Right kidney (tissue), 1 donor: ENCODE results near the gene CPSF3.
A peak's percentile ranks its signal among the peaks of the same experiment; 100 is the strongest.
"Not testable (repeated sequence)": the region's sequence is repeated elsewhere in the genome, so short reads cannot be mapped to it uniquely, and the experiment has no call there.

Experiments
- DNase-seq: peaks from one replicate; pipeline ENCODE4 v3.0.0-alpha.2; 2016

CPSF3 gene

DNA sequence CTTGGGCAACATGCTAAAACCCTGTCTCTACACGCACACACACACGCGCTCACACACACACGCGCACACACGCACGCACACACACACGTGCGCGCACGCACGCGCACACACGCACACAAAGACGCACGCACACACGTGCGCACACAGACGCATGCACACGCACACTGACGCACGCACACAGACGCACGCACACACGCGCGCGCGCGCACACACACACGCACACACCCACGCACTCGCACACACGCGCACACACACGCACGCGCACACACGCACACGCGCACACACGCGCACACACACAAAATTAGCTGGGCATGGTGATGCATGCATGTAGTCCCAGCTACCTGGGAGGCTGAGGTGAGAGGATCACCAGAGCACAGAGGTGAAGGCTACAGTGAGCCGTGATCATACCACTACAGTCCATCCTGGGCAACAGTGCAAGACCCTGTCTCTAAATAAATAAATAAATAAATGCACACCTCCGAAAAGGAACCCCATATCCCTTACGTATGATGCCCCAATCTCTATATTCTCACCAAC is 42.8 kb downstream of the CPSF3 start:
- no peak for DNase-seq

- no peak for DNase-seq
Measured at GRCh38 chr2:9467687-9468086, 44.2 kb downstream of the CPSF3 start.

DNA sequence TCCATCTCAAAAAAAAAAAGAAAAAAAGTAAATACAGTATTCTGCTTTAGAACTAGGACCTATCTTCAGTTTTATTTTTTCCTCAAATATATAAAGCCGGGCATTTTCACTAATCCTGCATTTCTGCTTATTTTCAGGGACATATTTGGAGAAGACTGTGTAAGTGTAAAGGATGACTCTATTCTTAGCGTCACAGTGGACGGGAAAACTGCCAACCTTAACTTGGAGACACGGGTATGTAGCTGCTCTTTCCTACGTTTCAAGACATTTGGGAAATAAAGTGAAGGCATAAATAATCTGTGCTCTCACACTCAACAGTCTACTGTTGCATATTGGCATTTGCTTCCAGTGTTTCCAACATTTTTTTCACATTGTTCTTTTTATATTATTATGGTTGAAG is 47.8 kb downstream of the CPSF3 start:
- no peak for DNase-seq

DNA sequence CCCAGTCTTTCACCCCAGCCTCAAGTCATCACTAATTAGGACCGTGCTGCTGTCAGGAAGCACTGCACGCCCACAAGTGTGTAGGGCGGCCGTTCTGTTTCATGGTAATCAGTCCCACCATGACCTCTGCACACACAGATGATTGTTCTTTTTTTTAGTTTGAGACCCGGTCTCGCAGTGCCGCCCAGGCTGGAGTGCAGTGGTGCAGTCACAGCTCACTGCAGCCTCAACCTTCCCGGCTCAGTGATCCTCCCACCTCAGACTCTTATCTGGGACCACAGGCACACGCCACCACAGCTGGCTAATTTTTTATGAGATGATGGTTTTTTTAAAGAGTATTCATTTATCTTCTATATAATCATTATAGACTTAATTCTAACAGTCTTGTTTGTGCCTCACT is 49.1 kb downstream of the CPSF3 start:
- no peak for DNase-seq

DNA sequence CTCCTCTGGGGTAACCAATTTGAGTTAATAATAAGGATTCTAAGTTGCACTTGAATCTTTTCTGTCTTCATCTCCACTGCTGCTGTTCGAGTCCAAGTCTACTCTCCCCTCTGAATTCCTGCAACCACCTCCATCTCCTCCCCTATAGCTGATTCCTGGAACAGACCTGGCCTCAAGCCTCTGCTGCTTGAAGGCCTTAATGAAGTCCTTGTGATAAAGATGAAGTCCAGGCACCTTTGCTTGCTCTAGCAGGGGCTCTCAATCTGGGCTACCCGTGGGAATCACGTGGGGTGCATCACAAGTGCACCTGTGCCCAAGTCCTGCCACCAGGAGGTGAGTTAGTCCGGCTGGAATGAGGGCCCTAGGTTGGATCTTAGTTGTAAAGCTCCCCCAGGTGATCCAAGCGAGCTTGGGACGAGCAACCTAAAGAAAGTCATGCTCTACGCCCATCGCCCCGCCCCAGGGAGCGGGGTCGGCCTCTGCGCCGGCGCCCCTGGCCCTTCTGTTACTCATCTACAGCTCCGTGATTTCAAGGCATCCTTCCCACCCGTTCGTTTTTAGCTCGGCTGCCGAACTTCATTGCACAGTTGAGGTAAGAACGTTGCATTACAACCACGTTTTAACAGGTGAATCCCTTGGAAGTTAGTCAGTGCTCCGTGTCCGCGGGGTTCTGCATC is 50.0 kb downstream of the CPSF3 start:
- DNase-seq, result peak; percentile 72

DNA sequence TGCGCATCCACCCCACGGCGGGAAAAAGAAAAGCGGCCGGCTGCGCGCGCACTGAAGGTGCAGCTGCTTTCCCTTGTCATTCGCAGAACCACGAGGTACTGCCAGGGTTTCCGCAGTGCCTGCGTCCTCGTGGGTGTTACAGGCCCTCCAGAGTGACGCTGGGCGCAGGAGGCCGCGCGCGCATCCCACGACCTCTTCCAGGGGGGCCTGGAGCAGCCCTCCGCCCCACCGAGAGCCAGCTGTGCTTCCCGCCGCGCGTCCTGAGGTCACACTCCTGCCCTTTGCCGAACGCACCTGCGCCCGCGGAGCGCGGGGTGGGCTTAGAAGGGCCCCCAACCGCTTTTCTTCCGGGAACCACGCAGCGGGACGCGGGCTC is 50.5 kb downstream of the CPSF3 start:
- DNase-seq, result peak; percentile 72

DNA sequence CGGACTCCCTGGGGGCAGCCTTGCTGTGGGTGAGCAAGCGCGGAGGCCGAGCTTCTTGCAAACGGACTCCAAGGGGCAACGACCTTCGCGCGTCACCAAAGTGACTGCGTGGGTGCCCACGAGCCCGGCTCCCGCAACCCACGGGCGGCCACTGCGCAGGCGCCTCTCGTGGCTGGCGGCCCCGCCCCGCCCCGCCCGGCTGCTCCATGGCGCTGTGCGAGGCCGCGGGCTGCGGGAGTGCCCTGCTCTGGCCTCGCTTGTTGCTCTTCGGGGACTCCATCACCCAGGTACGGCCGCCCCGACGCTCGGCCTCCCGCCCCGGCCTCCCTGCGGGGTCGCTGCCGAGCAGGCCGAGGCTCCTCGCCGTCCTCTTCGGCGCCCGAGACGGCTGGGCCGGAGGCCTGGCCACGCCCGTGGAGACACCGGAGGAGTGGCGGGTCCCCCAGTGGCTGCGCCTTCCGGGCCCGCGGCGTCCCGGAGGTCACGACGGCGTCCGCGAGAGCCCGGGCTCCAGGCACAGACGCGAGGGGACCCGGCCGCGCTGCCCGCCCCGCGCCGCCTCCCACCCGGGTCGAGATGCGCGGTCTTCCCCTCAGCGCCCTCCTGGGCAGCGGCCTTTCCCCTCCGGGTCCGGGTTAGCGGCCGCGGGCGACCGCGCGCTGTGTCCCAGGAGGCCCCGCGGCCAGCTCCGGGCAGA is 51.1 kb downstream of the CPSF3 start, which contains the start of gene IAH1:
Gene IAH1 (plus strand): TSS at position 191 of the 697 bp plus-strand sequence. CDS start 16 bp downstream, at position 207.
- DNase-seq, result peak; percentile 94

DNA sequence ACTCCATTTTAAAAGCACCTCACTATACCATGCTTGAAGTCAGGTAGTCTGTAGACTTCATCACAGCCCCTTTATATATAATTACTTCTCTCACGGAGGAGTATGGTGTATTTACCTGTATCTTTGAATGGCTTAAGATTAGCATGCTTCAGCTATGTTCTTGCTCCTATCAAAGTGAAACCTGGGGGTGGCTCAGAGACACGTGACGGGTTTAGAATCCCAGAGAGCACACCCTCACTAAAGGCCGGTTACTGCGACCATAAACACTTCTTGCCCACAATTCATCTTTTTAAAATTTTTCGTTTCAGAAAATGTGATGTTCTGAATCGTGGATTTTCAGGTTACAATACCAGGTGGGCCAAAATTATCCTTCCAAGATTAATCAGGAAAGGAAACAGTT is 54.5 kb downstream of the CPSF3 start:
- no peak for DNase-seq

DNA sequence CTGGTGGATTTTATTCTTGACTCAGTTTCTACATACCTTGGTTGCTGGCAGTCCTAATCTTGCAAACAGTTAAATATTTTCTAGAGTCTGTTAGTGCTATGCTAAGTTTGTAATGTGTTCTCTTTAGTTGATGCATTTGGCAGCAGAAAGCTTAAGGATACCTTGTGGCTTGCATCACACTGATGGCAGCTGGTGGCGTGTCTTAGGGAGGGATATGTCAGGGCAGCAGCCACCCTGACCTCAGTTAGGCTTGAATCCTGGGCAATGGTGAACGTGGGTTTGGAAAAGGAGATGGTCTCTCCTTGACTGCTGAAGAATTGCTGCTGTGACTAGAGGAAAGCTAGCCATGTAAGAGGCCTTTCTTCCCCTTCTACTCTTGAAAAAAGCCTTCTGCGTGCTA is 55.1 kb downstream of the CPSF3 start:
- no peak for DNase-seq

GRCh38 chr2:9480157-9480556 is 56.7 kb downstream of the CPSF3 start:
- no peak for DNase-seq

DNA sequence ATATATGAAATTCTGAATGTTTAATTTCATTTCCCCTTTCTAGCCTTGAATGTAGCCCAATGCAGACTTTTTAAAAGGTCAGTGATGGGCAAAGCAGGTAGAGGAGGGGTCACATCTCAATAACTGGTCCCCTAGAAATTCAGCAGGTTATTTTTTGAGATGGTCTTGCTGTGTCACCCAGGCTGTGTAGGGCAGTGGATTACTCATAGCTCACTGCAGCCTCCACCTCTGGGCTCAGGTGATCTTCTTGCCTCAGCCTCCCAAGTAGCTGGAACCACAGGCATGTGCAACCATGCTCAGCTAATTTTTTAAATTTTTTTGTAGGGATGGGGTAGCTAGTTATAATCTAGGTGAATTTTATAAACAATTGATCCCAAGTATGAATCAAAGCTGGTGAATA is 59.7 kb downstream of the CPSF3 start:
- no peak for DNase-seq

DNA sequence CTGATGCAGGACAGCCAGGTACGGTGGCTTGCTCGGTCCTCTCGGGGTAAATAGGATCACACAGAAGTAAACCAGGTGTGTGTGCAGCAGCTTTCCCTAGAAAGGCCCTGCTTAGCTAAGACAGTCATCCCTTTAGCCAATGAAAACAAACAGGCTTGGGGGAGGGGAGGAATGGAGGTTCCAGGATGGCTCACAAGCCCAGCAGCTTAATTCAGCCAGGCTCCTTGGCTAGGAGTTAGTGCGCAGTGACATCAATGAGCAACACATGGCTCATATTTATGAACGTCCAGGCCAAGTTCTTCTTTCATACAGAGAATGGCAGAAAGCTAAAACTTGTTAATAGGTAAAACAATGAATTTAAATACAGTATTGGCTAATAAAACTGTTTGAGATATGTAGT is 61.1 kb downstream of the CPSF3 start:
- no peak for DNase-seq

- DNase-seq, result no peak
Measured at GRCh38 chr2:9488583-9489547, 65.4 kb downstream of the CPSF3 start.

DNA sequence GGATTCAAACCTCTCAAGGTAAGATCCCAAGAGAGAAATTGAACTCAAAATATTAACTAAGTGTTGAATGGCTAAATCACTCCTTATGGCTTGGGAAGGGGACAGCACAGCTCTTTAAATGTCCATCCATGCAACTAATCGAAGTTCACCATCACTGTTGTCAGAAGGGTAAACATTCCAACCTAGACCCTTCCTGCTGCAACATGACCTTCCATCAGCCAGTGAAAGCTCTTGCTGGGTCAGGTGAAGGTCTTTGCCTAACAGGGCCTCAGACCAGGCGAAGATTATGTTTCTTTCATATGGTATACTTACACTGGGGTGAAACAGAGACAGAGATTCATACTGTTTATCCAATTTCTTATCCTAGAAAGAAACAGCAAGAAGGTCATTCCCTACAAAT is 67.3 kb downstream of the CPSF3 start:
- no peak for DNase-seq

- DNase-seq, result no peak
Measured at GRCh38 chr2:9492927-9493326, 69.5 kb downstream of the CPSF3 start.

- no peak for DNase-seq
Measured at GRCh38 chr2:9493478-9493877, 70.0 kb downstream of the CPSF3 start.

- no peak for DNase-seq
Measured at GRCh38 chr2:9494081-9494480, 70.6 kb downstream of the CPSF3 start.

- no peak for DNase-seq
Measured at GRCh38 chr2:9497017-9497416, 73.6 kb downstream of the CPSF3 start.

GRCh38 chr2:9498210-9498609 is 74.8 kb downstream of the CPSF3 start:
- DNase-seq, result no peak

DNA sequence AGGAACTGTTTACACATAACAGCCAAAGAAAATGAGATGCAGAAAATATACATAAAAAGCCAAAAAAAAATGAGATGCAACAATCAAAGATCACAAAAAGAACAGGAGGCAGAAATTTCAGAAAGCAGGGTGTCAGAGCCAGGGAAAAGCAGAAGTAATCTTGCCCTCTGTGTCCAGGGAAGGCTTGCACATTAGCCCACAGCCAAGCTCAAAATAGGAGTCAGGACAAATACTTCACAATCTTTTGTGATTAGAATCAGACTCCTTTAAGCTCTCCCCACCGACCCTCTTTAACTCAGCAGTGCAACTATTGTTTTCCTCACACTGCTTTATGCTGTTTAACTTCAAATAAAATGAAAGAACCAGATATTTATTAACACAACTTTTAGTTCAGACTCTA is 85.5 kb downstream of the CPSF3 start:
- DNase-seq, result no peak

DNA sequence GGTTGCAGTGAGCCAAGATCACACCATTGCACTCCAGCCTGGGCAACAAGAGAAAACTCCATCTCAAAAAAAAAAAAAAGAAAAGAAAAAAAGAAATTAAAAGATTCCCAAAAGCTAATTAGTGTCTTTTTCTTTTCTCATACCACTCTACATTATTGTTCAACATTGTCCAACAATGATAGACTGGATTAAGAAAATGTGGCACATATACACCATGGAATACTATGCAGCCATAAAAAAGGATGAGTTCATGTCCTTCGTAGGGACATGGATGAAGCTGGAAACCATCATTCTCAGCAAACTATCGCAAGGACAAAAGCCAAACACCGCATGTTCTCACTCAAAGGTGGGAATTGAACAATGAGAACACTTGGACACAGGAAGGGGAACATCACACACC is 90.5 kb downstream of the CPSF3 start:
- not testable (repeated sequence) for DNase-seq

DNA sequence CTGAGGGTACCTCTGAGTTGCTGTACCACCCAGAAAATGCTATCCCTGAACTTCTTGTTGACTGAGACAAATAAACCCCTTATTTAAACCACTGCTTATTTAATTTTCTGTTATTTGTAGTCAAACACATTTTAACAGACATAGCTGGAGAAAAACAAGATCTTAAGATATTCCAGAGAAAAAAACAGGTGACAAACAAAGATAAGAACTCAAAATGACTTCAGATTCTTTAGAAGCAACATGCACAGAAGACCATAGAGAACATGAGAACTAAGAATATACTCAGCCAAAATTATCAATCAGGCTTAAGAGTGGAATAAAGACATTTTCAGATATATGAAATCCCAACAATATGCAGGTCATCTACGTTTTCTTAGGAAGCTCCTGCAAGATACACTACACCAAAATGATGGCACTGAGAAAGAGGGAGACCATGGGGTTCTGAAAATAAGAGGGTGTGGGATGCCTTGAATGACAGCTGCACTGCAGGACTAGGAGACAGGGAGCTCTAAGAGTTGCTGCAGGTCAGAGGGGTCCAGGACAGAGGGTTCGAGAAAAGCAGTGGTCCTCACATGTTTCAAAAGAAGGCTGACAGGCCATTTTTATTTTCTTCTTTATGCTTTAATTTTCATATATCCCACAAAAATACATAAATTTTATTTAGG is 93.8 kb downstream of the CPSF3 start:
- DNase-seq, result no peak
